Heart left ventricle (tissue), 16 donors: ENCODE results near the gene DPP3. TPM values are rescaled to one million over a fixed set of nuclear protein-coding genes. Genes with fewer than 3 reads are reported as not detected.

Experiments
- ATAC-seq, 4 donors: fragments of 200-7000 bp; cut with Tn5 transposase; one replicate each; pipeline ENCODE4 v1.9.1; 2020 to 2022; ENCODE audit warnings: moderate library complexity in 4 of 4, mild to moderate bottlenecking in 3 of 4, moderate number of reproducible peaks in 1 of 4
- DNase-seq, 5 donors: peaks; one replicate each; pipeline ENCODE4 v3.0.0-alpha.2; 2020
- H3K27ac ChIP-seq, 12 donors: fragments of 200-600 bp; sonication (generic) in 4 of 12; one replicate each; pipeline versions ENCODE4 v1.5.0 to v1.8.0; 2016 to 2022; ENCODE audit warnings: mild to moderate bottlenecking in 2 of 12
- H3K27me3 ChIP-seq, 9 donors: fragments of 200-600 bp; sonication (generic) in 2 of 9; one replicate each; pipeline versions ENCODE4 v1.5.1 to v1.8.0; 2016 to 2022; ENCODE audit warnings: mild to moderate bottlenecking in 3 of 9
- H3K36me3 ChIP-seq, 9 donors: fragments of 200-600 bp; sonication (generic) in 2 of 9; one replicate each; pipeline versions ENCODE4 v1.5.0 to v1.8.0; 2018 to 2022; ENCODE audit warnings: mild to moderate bottlenecking in 2 of 9
- H3K4me1 ChIP-seq, 12 donors: fragments of 200-600 bp; sonication (generic) in 4 of 12; one replicate each; pipeline versions ENCODE4 v1.5.0 to v1.8.0; 2016 to 2022; ENCODE audit warnings: mild to moderate bottlenecking in 3 of 12
- H3K4me3 ChIP-seq, 12 donors: fragments of 200-600 bp; sonication (generic) in 4 of 12; one replicate each; pipeline versions ENCODE4 v1.5.0 to v1.8.0; 2017 to 2022; ENCODE audit warnings: mild to moderate bottlenecking in 9 of 12, moderate library complexity in 4 of 12
- H3K9me3 ChIP-seq, 12 donors: fragments of 200-600 bp; sonication (generic) in 4 of 12; one replicate each; pipeline versions ENCODE4 v1.5.0 to v1.8.0; 2016 to 2022; ENCODE audit warnings: mild to moderate bottlenecking in 1 of 12
- CTCF ChIP-seq, 12 donors: fragments of 200-600 bp; sonication (generic) in 4 of 12; IDR thresholded peaks; one replicate each; pipeline versions ENCODE4 v1.5.0 to v1.8.0; 2018 to 2022; ENCODE audit warnings: antibody characterized with exemption in 12 of 12, mild to moderate bottlenecking in 5 of 12
- POLR2A ChIP-seq, 2 donors: fragments of 450-650 bp; IDR thresholded peaks; one replicate each; pipeline ENCODE4 v1.6.1; 2017; ENCODE audit warnings: antibody characterized with exemption in 2 of 2, mild to moderate bottlenecking in 2 of 2, moderate library complexity in 2 of 2
- WGBS, 4 donors: extraction: QIAGEN DNeasy Blood & Tissue Kit in 2 of 4; methylation state at CpG; one replicate each; pipeline versions ENCODE4 v1.1.5 to v1.1.7; 2013 to 2018; 5-methylcytosine and 5-hydroxymethylcytosine counted together
- intact Hi-C, 10 donors: fragments of 100-400 bp; cut with DNase I; formaldehyde crosslinking; loops; one replicate each; pipeline versions ENCODE4 v1.11.1 to v1.14.2; 2022
- polyA plus RNA-seq, 2 donors: library from polyadenylated mRNA; stranded (reverse); fragments of 200-250 nt; gene quantifications; one replicate each; pipeline ENCODE4 v1.2.3, GENCODE V29; 2013
- total RNA-seq, 9 donors: library from RNA; depleted of rRNA in 2 of 9; stranded (reverse); fragments of >200 nt in 2 of 9; fragmentation: NEBNext Ultra II Directional in 3 of 9; extraction: Animal tissue kit (Norgen Biotek cat#: 25700) in 3 of 9; gene quantifications; one replicate each; pipeline versions ENCODE4 v1.1.0 to v1.2.4, GENCODE V29; 2016 to 2023
- donor health status: ischemic (EF 13 %, LVEDD 7.1; RV severe dilation, severe dysfunction).
- donor health status: healthy with polysubstance abuse.
- donor health status: DM: no; HTN: yes; CAD: no.
- donor health status: DM: no; HTN: no; CAD: no.
- donor health status: ischemic (EF 25% LVEDD 6.9; RV normal size, moderate dysfunction).
- donor health status: ischemic (EF 25% LVEDD 5.7; RV mildly dilated, moderate dysfunction).
- donor health status: healthy.
- donor health status: DM: yes; HTN: yes; CAD: no.
- donor health status: ischemic (EF 35%, LVEDD 5.7; RV mildly dilated, moderate dysfunction).
- donor health status: nonischemic (EF 11% LVEDD 7.7; RV severe dilation, severe dysfunction).
- donor health status: DM: yes; HTN: yes; CAD: no.
- donor health status: PGD.
- donor health status: ischemic (EF 29% LVEDD 5.4; RV normal size, mild dysfunction).
- donor health status: nonischemic (EF 23%, LVEDD 6.1; RV moderate dilation, normal function).

The DPP3 gene
- total and polyA plus RNA-seq, 11 donors = 6.2 to 43.1 (median 14.9) TPM

- peaks cover 0 to 4% (median 0%) of the 10 kb centered on the region in 12 donors for H3K4me1 ChIP-seq
- DNase-seq (no peak), ATAC-seq (no peak)
- intact Hi-C loops = no loop called here
- no peaks in the 10 kb centered on the region for H3K27me3 ChIP-seq
- no peak overlapping the region for H3K4me3 ChIP-seq
- H3K9me3 ChIP-seq = no peaks in the 10 kb centered on the region
- WGBS, 4 donors = 38 to 50% (median 45%) methylated on average over 6 of the region's 6 CpGs
- H3K36me3 ChIP-seq = no peaks in the 10 kb centered on the region
- H3K27ac ChIP-seq = no peak overlapping the region
- TF ChIP-seq CTCF (IDR thresholded peaks at IDR 0.05) (no peak), POLR2A (IDR thresholded peaks at IDR 0.05) (no peak)
Observed at GRCh38 chr11:66454247-66454646, 26.0 kb upstream of the DPP3 start.

GRCh38 chr11:66454828-66455227, 25.4 kb upstream of the DPP3 start:
- 43 to 67% (median 55%) methylated on average over 3 of the region's 3 CpGs for WGBS, 4 donors
- intact Hi-C loops = no loop called here

DNA sequence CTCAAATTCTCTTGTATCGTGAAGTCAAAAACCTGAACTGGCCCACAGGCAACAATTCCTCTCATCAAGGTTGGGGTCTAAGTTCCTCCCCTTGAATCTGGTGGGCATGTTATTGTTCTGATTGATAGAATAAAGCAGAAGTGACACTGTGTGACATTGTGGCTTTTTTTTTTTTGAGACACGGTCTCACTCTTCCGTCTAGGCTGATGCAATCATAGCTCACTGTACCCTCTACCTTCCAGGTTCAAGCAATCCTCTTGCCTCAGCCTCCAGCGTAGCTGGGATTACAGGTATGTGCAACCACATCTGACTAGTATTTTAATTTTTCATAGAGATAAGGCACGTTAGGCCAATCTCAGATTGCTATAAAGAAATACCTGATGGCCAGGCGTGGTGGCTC, 22.4 kb upstream of the DPP3 start:
- intact Hi-C loops = no loop called here
- DNase-seq (no peak), ATAC-seq (no peak)
- no peak overlapping the region for H3K4me3 ChIP-seq
- H3K9me3 ChIP-seq = peaks cover 0 to 6% (median 0%) of the 10 kb centered on the region in 12 donors
- no peak overlapping the region for H3K27ac ChIP-seq
- WGBS, 4 donors = 82 to 90% (median 85%) methylated on average over 6 of the region's 6 CpGs
- H3K36me3 ChIP-seq = no peaks in the 10 kb centered on the region
- TF ChIP-seq CTCF (IDR thresholded peaks at IDR 0.05) (no peak), POLR2A (IDR thresholded peaks at IDR 0.05) (no peak)
- H3K27me3 ChIP-seq = no peaks in the 10 kb centered on the region
- H3K4me1 ChIP-seq = peaks cover 0 to 4% (median 0%) of the 10 kb centered on the region in 12 donors

More at GRCh38 chr11:66454828-66455227, 25.4 kb upstream of the DPP3 start:
- no peaks in the 10 kb centered on the region for H3K36me3 ChIP-seq
- H3K9me3 ChIP-seq = no peaks in the 10 kb centered on the region
- no peak for ATAC-seq
- no peak overlapping the region for H3K27ac ChIP-seq
- TF ChIP-seq POLR2A (IDR thresholded peaks at IDR 0.05) (no peak), CTCF (IDR thresholded peaks at IDR 0.05) (no peak)
- no peak overlapping the region for H3K4me3 ChIP-seq
- no peak for DNase-seq
- no peaks in the 10 kb centered on the region for H3K27me3 ChIP-seq
- peaks cover 0 to 4% (median 0%) of the 10 kb centered on the region in 12 donors for H3K4me1 ChIP-seq

- DNase-seq (no peak), ATAC-seq (no peak)
- 61 to 78% (median 72%) methylated on average over 5 of the region's 5 CpGs for WGBS, 4 donors
- no peaks in the 10 kb centered on the region for H3K27me3 ChIP-seq
- no peak overlapping the region for H3K27ac ChIP-seq
- H3K36me3 ChIP-seq = no peaks in the 10 kb centered on the region
- H3K9me3 ChIP-seq = peaks cover 0 to 12% (median 0%) of the 10 kb centered on the region in 12 donors
- intact Hi-C loops = no loop called here
- peaks cover 0 to 4% (median 0%) of the 10 kb centered on the region in 12 donors for H3K4me1 ChIP-seq
- H3K4me3 ChIP-seq = no peak overlapping the region
- no peak for TF ChIP-seq POLR2A (IDR thresholded peaks at IDR 0.05)
- TF ChIP-seq CTCF (IDR thresholded peaks at IDR 0.05) = no peak
Observed at GRCh38 chr11:66459138-66459778, 21.0 kb upstream of the DPP3 start.
